GM10266 (cell line): ENCODE measurements around the gene ZBTB7A.

Experiments used
- DNase-seq: peaks from one replicate; pipeline ENCODE4 v3.0.0; 2012; ENCODE audit errors: extremely low spot score
- CTCF ChIP-seq: IDR thresholded peaks from 2 replicates; pipeline ENCODE4 v1.5.1; 2012; ENCODE audit warnings: mild to moderate bottlenecking, low read depth; ENCODE audit not compliant: control insufficient read depth, insufficient read depth; ENCODE audit errors: missing control alignments

ZBTB7A gene

GRCh38 chr19:4068047-4068966 lies 1.6 kb upstream of the ZBTB7A start:
- TF ChIP-seq CTCF: no peak
- no peak for DNase-seq

GRCh38 chr19:4067396-4068046 lies 822 bp upstream of the ZBTB7A start:
- no peak for DNase-seq

GRCh38 chr19:4066176-4066606 lies 508 bp downstream of the ZBTB7A start:
- no peak for DNase-seq
- TF ChIP-seq CTCF: no peak

More at GRCh38 chr19:4067396-4068046, 822 bp upstream of the ZBTB7A start:
- no peak for TF ChIP-seq CTCF

GRCh38 chr19:4065430-4066175 lies 1.1 kb downstream of the ZBTB7A start:
- peak; percentile 100 for DNase-seq
- TF ChIP-seq CTCF: no peak

- DNase-seq: no peak
- TF ChIP-seq CTCF: no peak
These were observed 2.0 kb downstream of the ZBTB7A start for GRCh38 chr19:4064496-4065260.

GRCh38 chr19:4064149-4064495 lies 2.6 kb downstream of the ZBTB7A start:
- no peak for TF ChIP-seq CTCF
- DNase-seq: no peak
